ENCODE results near the gene TOM1L1. TPM values are rescaled to one million over a fixed set of nuclear protein-coding genes. Genes with fewer than 3 reads are reported as not detected.
"Not testable (repeated sequence)": the region's sequence is repeated elsewhere in the genome, so short reads cannot be mapped to it uniquely, and the experiment has no call there.

Gene TOM1L1, protein sequence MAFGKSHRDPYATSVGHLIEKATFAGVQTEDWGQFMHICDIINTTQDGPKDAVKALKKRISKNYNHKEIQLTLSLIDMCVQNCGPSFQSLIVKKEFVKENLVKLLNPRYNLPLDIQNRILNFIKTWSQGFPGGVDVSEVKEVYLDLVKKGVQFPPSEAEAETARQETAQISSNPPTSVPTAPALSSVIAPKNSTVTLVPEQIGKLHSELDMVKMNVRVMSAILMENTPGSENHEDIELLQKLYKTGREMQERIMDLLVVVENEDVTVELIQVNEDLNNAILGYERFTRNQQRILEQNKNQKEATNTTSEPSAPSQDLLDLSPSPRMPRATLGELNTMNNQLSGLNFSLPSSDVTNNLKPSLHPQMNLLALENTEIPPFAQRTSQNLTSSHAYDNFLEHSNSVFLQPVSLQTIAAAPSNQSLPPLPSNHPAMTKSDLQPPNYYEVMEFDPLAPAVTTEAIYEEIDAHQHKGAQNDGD
- total RNA-seq, result 4.5 and 4.9 TPM in 2 replicates

DNA sequence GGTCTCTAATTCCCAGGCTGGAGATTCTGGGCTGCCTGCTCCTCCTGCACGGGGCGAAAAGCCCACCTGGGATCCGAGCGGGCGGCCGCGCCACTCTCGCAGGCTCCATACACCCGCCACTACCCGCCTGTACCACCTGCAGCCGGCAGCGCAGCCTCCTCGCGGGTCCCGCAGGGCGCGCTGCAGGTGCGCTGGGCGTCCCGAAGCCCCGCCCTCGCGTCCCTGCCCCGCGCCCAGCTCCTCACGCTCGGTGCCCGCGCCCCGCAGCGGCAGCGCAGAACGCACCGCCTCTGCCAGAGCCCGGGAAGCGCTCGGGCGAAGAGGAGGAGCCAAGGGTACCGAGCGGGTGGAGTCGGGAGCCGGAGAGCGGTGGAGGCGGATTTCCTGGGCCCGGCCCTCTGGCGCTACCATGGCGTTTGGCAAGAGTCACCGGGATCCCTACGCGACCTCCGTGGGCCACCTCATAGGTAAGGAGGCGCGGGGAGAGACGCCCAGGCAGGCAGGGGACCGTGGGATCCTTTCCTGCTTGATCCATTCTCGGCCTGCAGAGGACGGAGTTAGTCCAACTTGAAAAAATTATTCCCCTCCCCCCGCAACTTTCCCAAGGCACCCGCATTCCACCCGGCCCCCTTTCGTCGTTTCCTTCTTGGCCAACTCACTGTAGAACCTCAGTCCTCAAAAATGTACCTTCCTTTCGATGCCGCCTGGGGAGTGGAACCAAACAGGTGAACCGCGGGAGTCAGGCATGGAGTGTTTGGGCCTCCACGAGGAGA lies at the start of gene TOM1L1:
Gene TOM1L1 (plus strand): TSS at position 396 of the 773 bp plus-strand sequence. CDS start 14 bp downstream, at position 410.
- no peak for DNase-seq (ENCODE audit: low read depth, low spot score)

DNA sequence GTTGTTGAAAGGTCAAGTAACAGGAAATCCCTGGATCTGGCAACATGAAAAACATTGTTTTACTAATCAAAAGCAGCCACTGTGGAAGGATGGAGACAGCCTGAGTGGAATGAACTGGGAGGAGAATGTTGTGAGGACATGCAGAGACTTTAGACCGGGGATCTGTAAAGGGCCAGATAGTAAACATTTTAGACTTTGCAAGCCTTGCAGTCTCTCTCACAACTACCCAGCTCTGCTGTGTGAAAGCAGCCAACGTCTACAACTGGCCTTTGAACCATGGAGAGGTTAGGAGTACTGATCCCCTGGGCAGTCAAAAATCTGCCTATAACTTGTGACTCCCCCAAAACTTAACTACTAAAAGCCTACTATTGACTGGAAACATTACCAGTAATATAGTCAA lies 41.5 kb upstream of the TOM1L1 start:
- DNase-seq (ENCODE audit: low read depth, low spot score), result no peak

DNA sequence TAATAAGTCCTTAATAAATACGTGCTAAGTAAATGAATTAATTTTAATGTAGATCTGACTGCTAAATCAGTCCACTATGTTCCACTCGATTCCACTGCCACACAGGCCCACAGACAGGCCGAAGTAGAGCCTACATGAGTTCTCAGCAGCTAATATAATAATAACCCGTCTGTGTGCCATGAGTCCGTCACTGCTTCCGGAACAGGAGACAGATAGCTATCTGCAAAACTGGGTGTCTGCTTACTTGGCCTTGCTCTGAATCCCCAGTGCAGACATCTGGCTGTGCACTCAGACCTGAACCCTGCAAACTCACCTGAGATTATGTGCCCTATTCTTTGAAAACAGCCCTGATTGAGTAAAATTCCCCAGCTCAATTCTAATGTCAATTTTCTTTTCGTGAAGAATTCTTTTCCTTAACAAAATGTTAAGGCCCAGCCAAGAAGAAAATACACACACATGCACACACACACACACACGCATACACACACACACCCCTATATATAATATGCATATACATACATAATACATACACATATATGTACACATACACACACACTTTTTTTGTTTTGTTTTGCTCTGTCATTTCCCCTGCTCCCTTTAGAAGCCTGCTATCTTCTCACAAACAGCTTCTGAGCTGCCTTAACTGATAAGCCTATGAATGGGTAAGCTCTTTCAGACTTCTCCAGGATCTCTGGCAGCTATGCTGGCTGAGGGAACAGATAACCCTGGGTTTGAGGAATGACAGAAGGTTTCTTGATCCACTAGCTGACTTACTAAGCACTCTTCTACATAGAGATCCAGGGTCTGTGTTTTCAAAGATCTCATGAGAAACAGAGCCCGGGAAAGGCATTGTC lies 39.8 kb upstream of the TOM1L1 start:
- DNase-seq (ENCODE audit: low read depth, low spot score), result no peak

DNA sequence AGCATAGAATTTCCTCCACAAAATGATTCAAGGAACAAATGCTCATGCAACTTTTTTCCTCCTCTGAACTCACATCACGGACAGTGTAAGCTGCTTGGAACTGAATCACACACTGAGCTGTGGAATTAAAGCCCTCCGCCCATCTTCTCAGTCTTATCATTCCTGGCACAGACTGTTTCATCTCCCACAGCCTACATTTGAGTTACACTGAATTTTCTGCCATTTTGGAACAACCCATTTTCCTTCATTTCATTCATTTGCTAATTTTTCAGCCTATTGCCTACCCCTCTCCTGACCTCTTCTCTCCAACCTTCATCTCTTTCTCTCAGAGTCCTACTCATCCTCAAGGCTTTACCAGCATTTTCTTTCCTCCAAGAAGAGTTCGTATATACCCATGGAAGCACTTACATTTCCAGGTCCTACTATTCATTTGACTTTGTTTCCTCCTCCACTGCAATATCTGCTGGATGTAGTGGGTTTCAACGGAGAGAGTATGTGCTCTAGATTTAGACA lies 39.1 kb upstream of the TOM1L1 start:
- no peak for DNase-seq (ENCODE audit: low read depth, low spot score)

DNA sequence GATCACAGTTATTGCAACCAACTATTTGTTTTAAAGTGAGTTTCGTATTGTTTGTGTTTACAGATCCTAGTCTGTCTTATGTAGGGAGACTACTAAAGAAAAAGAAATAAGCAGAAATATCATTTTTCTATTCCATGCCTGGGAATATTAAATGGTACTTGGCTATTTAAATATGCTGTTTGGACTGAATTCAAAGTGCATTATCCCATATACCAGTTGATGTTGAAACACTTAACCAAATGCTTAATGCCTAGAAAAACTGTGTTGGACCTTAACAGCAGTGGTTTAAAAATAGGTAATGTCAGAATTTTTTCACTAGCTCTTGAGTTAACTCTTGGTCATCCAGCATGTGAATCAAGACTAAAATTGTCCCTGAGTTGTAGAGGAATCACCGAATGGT lies 37.5 kb upstream of the TOM1L1 start:
- DNase-seq (ENCODE audit: low read depth, low spot score), result no peak

DNA sequence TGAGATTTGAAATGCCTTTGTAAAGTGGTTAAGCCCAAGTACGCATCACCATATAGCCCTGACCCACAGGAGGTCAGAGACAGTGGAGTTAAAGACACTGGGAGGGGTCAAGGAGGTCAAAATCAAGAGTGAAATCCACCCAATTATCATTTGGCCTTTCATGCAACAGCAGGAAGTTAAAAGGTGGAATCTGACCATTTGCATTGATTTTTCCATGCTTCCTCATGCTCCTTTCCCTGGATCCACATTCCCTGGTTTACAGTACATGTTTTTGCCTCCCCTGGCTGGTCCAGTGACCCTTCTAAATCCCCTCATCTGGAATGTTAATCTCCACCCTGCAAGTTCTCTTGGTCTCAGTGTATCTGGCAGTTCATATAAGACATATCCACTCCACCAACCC lies 36.6 kb upstream of the TOM1L1 start:
- no peak for DNase-seq (ENCODE audit: low read depth, low spot score)

DNA sequence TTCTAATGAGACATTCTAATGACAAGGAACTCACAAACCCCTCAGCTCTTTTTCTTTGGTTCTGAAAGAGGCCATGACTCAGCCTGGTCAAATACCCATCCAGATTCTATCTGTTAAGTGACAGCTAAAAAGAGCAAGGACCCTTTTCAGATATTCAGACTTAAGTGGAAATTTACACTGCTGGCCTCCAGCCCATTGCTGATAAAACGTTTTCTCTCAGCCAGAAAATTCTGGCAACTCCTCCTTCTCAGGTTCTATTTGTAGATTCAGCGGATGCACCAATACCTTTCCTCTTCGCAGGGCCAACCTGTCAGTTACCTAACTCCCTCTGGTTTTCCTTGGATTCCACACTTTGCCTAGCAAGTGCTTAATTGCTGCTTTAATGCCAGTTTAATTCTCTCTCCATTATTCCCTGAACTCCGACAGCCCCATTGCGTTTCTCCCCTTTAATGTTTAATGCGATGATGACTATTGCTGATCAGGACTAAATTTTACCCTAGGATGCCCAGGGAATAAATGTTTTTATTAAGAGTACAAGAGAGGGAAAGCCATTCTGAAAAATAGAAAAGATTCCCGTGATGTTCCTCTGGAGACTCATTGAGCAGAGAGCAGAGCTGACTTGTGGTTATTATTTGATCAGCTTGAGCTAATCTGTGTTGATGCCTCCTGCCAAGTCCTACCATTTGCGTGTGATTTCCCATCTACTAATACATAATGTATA lies 35.9 kb upstream of the TOM1L1 start:
- DNase-seq (ENCODE audit: low read depth, low spot score), result no peak

DNA sequence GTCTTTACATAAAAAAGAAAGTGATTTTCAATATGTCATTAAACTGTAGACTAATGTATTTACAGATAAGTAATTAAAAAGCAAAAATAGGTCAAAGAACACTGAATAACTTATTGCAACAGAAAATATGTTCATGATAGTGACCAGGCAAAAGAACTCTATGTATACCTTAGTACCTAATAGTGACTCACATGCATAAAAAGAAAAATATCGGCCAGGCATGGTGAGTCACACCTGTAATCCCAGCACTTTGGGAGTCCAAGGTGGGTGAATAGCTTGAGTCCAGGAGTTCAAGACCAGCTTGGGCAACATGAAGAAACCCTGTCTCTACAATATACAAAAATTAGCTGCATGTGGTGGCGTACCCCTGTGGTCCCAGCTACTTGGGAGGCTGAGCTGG lies 33.0 kb upstream of the TOM1L1 start:
- no peak for DNase-seq (ENCODE audit: low read depth, low spot score)

DNA sequence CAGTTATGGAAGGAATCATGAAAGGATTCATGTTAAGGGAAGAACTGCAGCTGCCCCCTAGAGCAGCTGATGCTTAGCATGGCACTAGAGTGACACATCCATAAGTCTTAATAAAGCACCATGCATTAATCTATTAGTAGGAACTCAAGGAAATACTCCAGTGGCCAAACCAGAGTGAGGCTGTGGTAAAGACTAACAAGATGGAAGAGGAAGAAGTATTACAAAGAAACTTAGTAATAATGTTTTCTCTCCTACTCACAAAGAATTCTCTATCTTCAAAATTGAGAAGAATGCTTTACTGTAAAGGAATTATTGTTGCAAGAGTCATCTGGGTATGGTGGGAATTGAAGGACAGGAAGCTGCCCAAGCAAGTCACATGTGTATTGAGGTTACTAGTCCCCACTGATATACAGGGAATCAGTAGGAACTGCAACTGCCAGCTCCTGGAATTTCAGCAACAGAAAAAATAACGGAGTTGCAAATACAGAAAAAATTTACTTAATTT lies 29.9 kb upstream of the TOM1L1 start:
- DNase-seq (ENCODE audit: low read depth, low spot score), result no peak

DNA sequence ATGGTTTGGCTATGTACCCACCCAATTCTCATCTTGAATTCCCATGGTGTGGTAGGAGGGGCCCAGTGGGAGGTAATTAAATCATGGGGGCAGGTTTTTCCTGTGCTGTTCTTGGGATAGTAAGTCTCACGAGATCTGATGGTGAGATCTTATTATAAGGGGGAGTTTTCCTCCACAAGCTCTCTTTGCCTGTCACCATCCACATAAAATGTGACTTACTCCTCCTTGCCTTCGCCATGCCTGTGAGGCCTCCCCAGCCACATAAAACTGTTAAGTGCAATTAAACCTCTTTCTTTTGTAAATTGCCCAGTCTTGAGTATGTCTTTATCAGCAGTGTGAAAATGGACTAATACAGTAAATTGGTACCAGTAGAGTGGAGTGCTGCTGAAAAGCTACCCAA lies 24.7 kb upstream of the TOM1L1 start:
- not testable (repeated sequence) for DNase-seq (ENCODE audit: low read depth, low spot score)

DNA sequence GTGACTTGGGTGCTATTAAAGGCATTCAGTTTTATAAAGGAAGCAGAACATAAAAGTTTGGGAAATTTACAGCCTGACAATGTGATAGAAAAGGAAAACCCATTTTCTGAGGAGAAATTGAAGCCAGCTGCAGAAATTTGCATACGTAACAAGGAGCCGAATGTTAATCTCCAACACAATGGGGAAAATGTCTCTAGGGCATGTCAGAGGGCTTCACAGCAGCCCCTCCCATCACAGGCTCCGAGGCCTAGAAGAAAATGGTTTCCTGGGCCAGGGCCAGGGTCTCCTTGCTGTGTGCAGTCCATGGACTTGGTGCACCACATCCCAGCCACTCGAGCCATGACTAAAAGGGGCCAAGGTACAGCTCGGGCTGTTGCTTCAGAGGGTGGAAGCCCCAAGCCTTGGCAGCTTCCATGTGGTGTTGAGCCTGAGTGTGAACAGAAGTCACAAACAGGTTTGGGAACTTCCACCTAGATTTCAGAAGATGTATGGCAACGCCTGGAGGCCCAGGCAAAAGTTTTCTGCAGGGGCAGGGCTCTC lies 23.9 kb upstream of the TOM1L1 start:
- DNase-seq (ENCODE audit: low read depth, low spot score), result no peak

DNA sequence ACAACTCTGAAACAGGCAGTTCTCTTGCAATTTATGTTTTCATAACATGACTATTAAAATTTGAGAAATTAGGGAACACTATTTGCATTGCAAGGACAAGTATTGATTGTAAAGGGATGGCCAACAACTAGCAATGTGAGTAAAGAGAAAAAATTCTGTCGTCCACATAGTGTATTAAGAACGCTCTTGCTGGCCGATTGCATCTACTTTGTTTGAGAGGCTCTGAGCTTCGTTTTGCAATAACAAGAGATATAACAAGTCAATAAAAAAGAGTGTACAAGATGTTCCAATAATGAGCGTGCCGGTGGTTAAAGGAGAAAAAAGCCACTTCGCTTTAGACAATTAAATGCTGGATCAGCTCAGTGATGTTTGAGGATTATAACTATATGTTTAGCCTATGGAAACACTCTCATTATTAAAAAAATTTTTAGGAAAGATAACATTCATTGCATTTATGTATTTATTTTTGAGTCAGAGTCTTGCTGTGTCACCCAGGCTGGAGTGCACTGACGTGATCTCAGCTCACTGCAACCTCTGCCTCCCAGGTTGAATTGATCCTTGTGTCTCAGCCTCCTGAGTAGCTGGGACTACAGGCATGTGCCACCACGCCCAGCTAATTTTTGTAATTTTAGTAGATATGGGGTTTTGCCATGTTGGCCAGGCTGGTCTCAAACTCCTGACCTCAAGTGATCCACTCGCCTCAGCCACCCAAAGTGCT lies 19.2 kb upstream of the TOM1L1 start:
- no peak for DNase-seq (ENCODE audit: low read depth, low spot score)

DNA sequence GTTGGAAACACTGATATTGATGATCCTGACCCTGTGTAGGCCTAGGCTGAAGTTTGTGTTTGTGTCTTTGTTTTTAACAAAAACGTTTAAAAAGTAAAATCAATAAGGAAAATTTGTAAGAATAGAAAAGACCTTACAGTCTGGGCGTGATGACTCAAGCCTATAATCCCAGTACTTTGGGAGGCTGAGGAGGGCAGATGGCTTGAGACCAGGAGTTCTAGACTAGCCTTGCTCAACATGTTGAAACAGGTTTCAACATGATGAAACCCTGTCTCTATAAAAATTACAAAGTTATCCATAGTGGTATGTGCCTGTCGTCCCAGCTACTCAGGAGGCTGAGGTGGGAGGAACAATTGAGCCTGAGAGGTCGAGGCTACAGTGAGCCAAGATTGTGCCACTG lies 18.3 kb upstream of the TOM1L1 start:
- DNase-seq (ENCODE audit: low read depth, low spot score), result no peak

DNA sequence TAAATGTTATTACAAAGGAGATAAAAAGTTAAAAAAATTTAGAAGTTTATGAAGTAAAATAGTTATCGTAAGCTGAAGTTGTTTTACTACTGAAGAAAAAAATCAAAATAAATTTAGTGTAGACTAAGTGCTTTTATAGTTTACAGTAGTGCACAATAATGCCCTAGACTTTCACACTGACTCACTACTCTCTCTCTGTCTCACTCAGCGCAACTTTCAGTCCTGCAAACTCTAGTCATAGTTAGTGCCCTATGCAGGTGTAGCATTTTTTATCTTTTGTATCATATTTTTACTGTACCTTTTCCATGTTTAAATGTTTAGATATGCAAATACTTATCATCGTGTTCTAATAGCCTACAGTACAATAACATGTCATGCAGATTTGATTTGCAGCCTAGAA lies 17.7 kb upstream of the TOM1L1 start:
- no peak for DNase-seq (ENCODE audit: low read depth, low spot score)

DNA sequence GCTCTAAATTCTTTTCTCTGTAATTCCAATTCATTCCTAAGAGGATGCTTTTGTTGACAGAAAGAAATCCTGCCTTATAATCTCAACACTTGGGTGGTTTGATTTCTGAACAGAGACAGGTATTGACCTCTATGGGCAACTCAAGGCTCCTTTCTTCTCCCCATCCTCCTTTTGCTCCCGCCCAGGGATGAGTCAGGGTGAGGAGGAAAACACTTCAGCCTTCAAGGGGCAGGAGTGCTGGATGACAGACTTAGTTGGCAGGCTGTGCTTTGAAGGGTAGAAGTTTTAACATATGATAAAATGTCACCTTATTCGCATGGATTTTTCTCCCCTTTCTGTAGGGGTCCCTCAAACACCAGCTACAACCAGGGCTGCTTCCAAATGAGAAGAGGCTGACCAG lies 16.7 kb upstream of the TOM1L1 start:
- no peak for DNase-seq (ENCODE audit: low read depth, low spot score)

DNA sequence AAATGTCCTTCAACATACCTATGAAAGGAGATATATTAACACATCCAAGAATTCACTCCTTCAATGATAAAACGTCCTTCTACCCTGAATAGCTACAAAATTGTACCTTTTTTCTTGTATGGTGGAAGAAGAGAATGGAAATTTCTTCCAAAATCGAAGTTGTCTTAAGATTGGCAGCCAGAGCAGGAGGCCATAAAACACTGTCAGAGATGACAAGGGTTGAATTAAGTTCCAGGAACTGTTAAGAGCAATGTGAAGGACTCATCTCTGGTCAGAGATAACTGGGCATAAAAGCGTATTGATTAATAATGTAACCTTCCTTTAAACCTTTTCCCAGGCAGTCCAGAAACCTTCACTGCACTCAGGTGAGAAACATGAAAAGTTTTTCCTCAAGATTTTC lies 12.9 kb upstream of the TOM1L1 start:
- no peak for DNase-seq (ENCODE audit: low read depth, low spot score)

DNA sequence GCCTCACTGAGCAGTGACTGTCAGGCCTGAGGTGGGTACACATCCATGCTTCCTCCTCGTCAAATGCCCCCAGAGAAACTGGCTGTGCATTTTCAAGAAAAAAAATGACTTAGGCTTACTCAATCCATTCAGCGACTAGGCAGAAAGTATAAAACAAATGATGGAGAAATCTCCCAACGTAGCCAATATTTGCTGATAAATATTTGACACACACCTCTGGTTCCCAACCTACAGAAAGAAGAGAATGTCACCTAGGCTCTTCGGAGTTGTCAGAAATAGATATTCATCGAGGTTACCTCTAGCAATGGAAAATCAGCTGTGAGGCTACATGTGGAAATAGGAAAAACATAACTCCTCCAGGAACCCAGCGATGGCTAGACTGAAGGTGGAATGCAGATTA lies 12.4 kb upstream of the TOM1L1 start:
- DNase-seq (ENCODE audit: low read depth, low spot score), result no peak

DNA sequence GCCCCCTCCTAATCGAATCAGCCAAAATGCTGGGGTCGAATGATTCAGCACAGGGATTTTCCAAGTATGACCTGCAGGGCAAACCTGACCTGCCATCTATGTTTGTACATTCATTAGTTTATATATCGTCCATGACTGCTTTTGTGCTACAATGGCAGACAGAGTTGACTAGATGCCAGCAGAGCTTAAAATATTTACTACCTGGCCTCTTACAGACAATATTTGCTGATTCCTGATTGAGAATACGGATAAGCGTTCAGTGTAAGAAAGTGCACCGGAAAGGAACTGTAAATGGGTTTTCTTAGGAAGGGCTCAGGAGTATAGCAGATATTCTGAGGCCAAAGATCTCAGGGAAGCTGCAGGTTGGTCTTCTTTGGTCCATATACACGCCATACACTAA lies 11.7 kb upstream of the TOM1L1 start:
- DNase-seq (ENCODE audit: low read depth, low spot score), result no peak

DNA sequence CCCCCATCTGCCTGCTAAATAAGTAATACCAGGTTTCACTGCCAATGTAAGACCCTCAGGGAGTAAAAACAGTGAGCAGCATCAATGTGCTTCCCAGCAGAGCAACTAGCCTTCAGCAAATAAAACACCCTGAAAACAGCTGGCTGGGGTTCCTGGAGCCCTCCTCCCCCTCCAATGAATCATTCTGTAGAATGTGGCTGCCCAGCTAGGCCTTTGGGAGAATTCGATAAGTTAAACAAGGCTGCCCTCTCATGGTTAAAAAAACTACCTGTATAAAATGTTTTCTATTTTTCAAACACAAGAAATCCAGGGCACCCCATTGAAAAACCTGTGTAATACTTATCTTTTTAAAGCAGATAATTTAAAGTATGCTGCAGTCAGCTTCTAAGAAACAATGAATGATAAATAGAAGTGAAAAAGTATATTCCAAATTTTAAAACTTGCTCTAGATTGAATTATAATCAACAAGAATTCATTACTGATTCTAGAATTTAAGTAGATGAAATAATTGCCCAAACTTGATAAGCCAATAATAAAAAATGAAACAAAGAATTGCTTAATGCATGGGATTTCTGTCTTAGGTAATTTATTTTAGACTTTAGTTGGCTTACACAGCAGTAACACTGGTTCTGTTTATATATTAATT lies 9.4 kb upstream of the TOM1L1 start:
- DNase-seq (ENCODE audit: low read depth, low spot score), result peak; percentile 2

All from pulmonary artery endothelial cell (primary cell).